IMR-90 (cell line): ENCODE measurements around the gene BRAF. TPM values are rescaled to one million over a fixed set of nuclear protein-coding genes. Genes with fewer than 3 reads are reported as not detected.

Experiments
- ATAC-seq: fragments of 200-7000 bp; cut with Tn5 transposase; 2 replicates; pipeline ENCODE4 v1.9.1; 2020; ENCODE audit warnings: low read depth, mild to moderate bottlenecking, moderate library complexity
- BruUV-seq: library from RNA; stranded (reverse); fragments of 400-500 nt; replicated peaks from 2 replicates; lab custom pipeline; 2021; lab: Mats Ljungman, UMichigan
- CTCF ChIA-PET: fragments of 300-600 bp; formaldehyde crosslinking; extraction: SDS; loops from one replicate; lab custom pipeline; 2021; ENCODE audit warnings: antibody characterized with exemption; lab: Yijun Ruan, JAX
- POLR2A ChIA-PET: fragments of 300-600 bp; sonication (Branson Sonifier 250); formaldehyde crosslinking; loops from one replicate; lab custom pipeline; 2022; ENCODE audit warnings: antibody characterized with exemption; ENCODE audit not compliant: unreplicated experiment; lab: Charles Lee
- DNase-seq: peaks from one replicate; pipeline ENCODE4 v3.0.0; 2013
- H2AFZ ChIP-seq: replicated peaks from 2 replicates; pipeline ENCODE3; 2013; ENCODE audit warnings: low read length, mild to moderate bottlenecking; ENCODE audit not compliant: poor library complexity
- H2AK5ac ChIP-seq: 2 replicates; pipeline ENCODE4 v1.6.1; 2013; ENCODE audit warnings: low read depth, low read length, inconsistent platforms
- H2AK9ac ChIP-seq: replicated peaks from 2 replicates; pipeline ENCODE3; 2013; ENCODE audit warnings: mild to moderate bottlenecking, low read depth, low read length, moderate library complexity; ENCODE audit not compliant: poor library complexity
- H2BK120ac ChIP-seq: 2 replicates; pipeline ENCODE4 v1.6.1; 2013; ENCODE audit warnings: low read depth, low read length, inconsistent platforms
- H2BK15ac ChIP-seq: 3 replicates; pipeline ENCODE4 v1.6.1; 2013; ENCODE audit warnings: low read depth, low read length, inconsistent platforms
- H2BK20ac ChIP-seq: 2 replicates; pipeline ENCODE4 v1.6.1; 2013; ENCODE audit warnings: low read depth, mild to moderate bottlenecking, inconsistent platforms, low read length, moderate library complexity
- H2BK5ac ChIP-seq: 2 replicates; pipeline ENCODE4 v1.6.1; 2013; ENCODE audit warnings: mild to moderate bottlenecking, low read depth, low read length, inconsistent platforms; ENCODE audit not compliant: poor library complexity, severe bottlenecking
- H3K14ac ChIP-seq: replicated peaks from 2 replicates; pipeline ENCODE4 v1.6.1; 2013; ENCODE audit warnings: low read depth, low read length, inconsistent platforms
- H3K18ac ChIP-seq: 2 replicates; pipeline ENCODE4 v1.6.1; 2013; ENCODE audit warnings: low read depth, low read length, control low read depth
- H3K23ac ChIP-seq: 2 replicates; pipeline ENCODE4 v1.6.1; 2013; ENCODE audit warnings: low read depth, low read length, inconsistent platforms
- H3K27ac ChIP-seq: 2 replicates; pipeline ENCODE4 v1.5.1; 2013; ENCODE audit warnings: mild to moderate bottlenecking, control low read depth, low read length; ENCODE audit not compliant: insufficient read depth
- H3K27me3 ChIP-seq: 2 replicates; pipeline ENCODE4 v1.6.1; 2013; ENCODE audit warnings: low read length; ENCODE audit not compliant: control insufficient read depth, insufficient read depth
- H3K36me3 ChIP-seq: 2 replicates; pipeline ENCODE4 v1.6.1; 2013; ENCODE audit warnings: low read length, mixed read lengths; ENCODE audit not compliant: control insufficient read depth, insufficient read depth
- H3K4ac ChIP-seq: 2 replicates; pipeline ENCODE4 v1.6.1; 2013; ENCODE audit warnings: low read depth, low read length, inconsistent platforms
- H3K4me1 ChIP-seq: 2 replicates; pipeline ENCODE4 v1.6.1; 2013; ENCODE audit warnings: low read length, mixed read lengths; ENCODE audit not compliant: control insufficient read depth, insufficient read depth
- H3K4me2 ChIP-seq: 2 replicates; pipeline ENCODE4 v1.6.1; 2013; ENCODE audit warnings: low read depth, mild to moderate bottlenecking, control low read depth, low read length, moderate library complexity
- H3K4me3 ChIP-seq: 2 replicates; pipeline ENCODE4 v1.5.1; 2013; ENCODE audit warnings: low read depth, mild to moderate bottlenecking, control low read depth, low read length, moderate library complexity; ENCODE audit not compliant: insufficient read depth
- H3K56ac ChIP-seq: 2 replicates; pipeline ENCODE4 v1.6.1; 2013; ENCODE audit warnings: low read length, inconsistent platforms; ENCODE audit not compliant: insufficient read depth; ENCODE audit errors: extremely low read depth
- H3K79me1 ChIP-seq, 2 experiments: 2 replicates each; pipeline ENCODE4 v1.6.1; 2013; ENCODE audit warnings: low read length in 2 of 2, inconsistent platforms in 1 of 2, low read depth in 1 of 2
- H3K9ac ChIP-seq: 2 replicates; pipeline ENCODE4 v1.6.1; 2013; ENCODE audit warnings: low read depth, low read length, control low read depth
- H3K9me1 ChIP-seq: 2 replicates; pipeline ENCODE4 v1.6.1; 2013; ENCODE audit warnings: low read length, inconsistent platforms; ENCODE audit not compliant: insufficient read depth
- H3K9me3 ChIP-seq: 2 replicates; pipeline ENCODE4 v1.6.1; 2013; ENCODE audit warnings: low read length; ENCODE audit not compliant: control insufficient read depth, insufficient read depth
- H4K20me1 ChIP-seq: 2 replicates; pipeline ENCODE4 v1.6.1; 2013; ENCODE audit warnings: low read length, inconsistent platforms; ENCODE audit not compliant: insufficient read depth
- H4K5ac ChIP-seq: 2 replicates; pipeline ENCODE4 v1.6.1; 2013; ENCODE audit warnings: mild to moderate bottlenecking, low read depth, low read length, control low read depth
- H4K8ac ChIP-seq, 2 experiments: 2 replicates each; pipeline ENCODE4 v1.6.1; 2013; ENCODE audit warnings: low read depth in 2 of 2, low read length in 2 of 2, control low read depth in 1 of 2, inconsistent platforms in 1 of 2
- H4K91ac ChIP-seq: 2 replicates; pipeline ENCODE4 v1.6.1; 2013; ENCODE audit warnings: low read depth, low read length, inconsistent platforms; ENCODE audit not compliant: insufficient read depth
- CEBPB ChIP-seq: IDR thresholded peaks from 2 replicates; pipeline ENCODE4 v1.6.1; 2012; ENCODE audit warnings: low read depth, low read length, improper control_type of control experiment
- RAD21 ChIP-seq: IDR thresholded peaks from 2 replicates; pipeline ENCODE4 v1.6.1; 2012; ENCODE audit warnings: low read length, improper control_type of control experiment
- RCOR1 ChIP-seq: IDR thresholded peaks from 2 replicates; pipeline ENCODE4 v1.6.1; 2012; ENCODE audit warnings: mild to moderate bottlenecking, low read length, improper control_type of control experiment; ENCODE audit not compliant: insufficient replicate concordance
- RFX5 ChIP-seq: IDR thresholded peaks from 2 replicates; pipeline ENCODE4 v1.8.0; 2012; ENCODE audit warnings: low read depth, mild to moderate bottlenecking, low read length, moderate library complexity
- dilution Hi-C: fragments of 300-500 bp; cut with HindIII; formaldehyde crosslinking; loops from one replicate; pipeline ENCODE4 v1.14.3; 2018; ENCODE audit warnings: low sequenced_read_pairs; ENCODE audit not compliant: unreplicated experiment
- in situ Hi-C: fragments of 300-500 bp; cut with MboI; formaldehyde crosslinking; loops from 3 replicates; pipeline ENCODE4 v1.14.3; 2019; ENCODE audit warnings: low sequenced_read_pairs, inconsistent platforms, mixed read lengths
- intact Hi-C: fragments of 100-400 bp; cut with micrococcal nuclease; formaldehyde crosslinking; loops from 2 replicates; pipeline ENCODE4 v1.10.0; 2022
- polyA plus RNA-seq, 3 experiments: library from polyadenylated mRNA; depleted of rRNA; stranded (reverse); fragments of >200 nt; gene quantifications; 2 replicates each; pipeline ENCODE4 v1.2.3, GENCODE V29; 2012; ENCODE audit warnings: low replicate concordance in 1 of 3
- total RNA-seq: library from RNA; depleted of rRNA; stranded (reverse); fragments of >200 nt; gene quantifications from 2 replicates; pipeline ENCODE4 v1.2.3, GENCODE V29; 2012

BRAF gene
- total and polyA plus RNA-seq, 2 of the 4 experiments (the other 2 are of a cell fraction): 5.7 to 12.9 TPM

- no peaks in the 10 kb centered on the region for H3K9me3 ChIP-seq
- no peak overlapping the region for H3K4me2 ChIP-seq
- no TSS peak for BruUV-seq
- H2BK120ac ChIP-seq: no peak overlapping the region
- no peaks in the 10 kb centered on the region for H3K4me1 ChIP-seq
- H2AK9ac ChIP-seq: no peak overlapping the region
- no peak overlapping the region for H2BK5ac ChIP-seq
- H3K27ac ChIP-seq: no peak overlapping the region
- H2AFZ ChIP-seq: no peak overlapping the region
- no peak overlapping the region for H4K8ac ChIP-seq
- H3K56ac ChIP-seq: no peak overlapping the region
- peaks cover 30 to 34% of the 10 kb centered on the region in 2 experiments for H3K79me1 ChIP-seq
- ATAC-seq: no peak
- TF ChIP-seq RAD21 (no peak), CEBPB (peak; percentile 43; the same call in 1 of the 2 replicates), RCOR1 (no peak), RFX5 (no peak)
- H2BK15ac ChIP-seq: no peak overlapping the region
- 0 out of 2 replicates have a peak, but pooled peaks cover 2% of the 10 kb centered on the region for H3K36me3 ChIP-seq
- H4K91ac ChIP-seq: no peak overlapping the region
- no peak overlapping the region for H3K9ac ChIP-seq
- no peaks in the 10 kb centered on the region for H3K9me1 ChIP-seq
- no peak overlapping the region for H4K5ac ChIP-seq
- POLR2A ChIA-PET: no interaction called here
- dilution Hi-C loops: no loop called here
- no peaks in the 10 kb centered on the region for H3K27me3 ChIP-seq
- intact Hi-C loops: loop anchor here (5.0 kb wide), 1 partner anchor 40 kb away; no protein-coding TSS in a partner anchor
- no peak overlapping the region for H3K23ac ChIP-seq
- no peak overlapping the region for H3K14ac ChIP-seq
- H2AK5ac ChIP-seq: no peak overlapping the region
- in situ Hi-C loops: no loop called here
- peaks cover 6% of the 10 kb centered on the region; the same call in 1 of the 2 replicates for H4K20me1 ChIP-seq
- no peak overlapping the region for H3K4ac ChIP-seq
- no peak for DNase-seq
- CTCF ChIA-PET: no interaction called here
- no peak overlapping the region for H3K4me3 ChIP-seq
- H2BK20ac ChIP-seq: no peak overlapping the region
- no peak overlapping the region for H3K18ac ChIP-seq
Measured at GRCh38 chr7:140866926-140867325, 57.8 kb downstream of the BRAF start.
